Stimulated activated CD8-positive, alpha-beta memory T cell treated with anti-CD3 and anti-CD28 coated beads, Interleukin-12 subunit alpha, Interleukin-12 subunit beta, amount 100 ng/mL, for 4 hours (primary cell): ENCODE data around the gene DMGDH.
"Not testable (repeated sequence)": the region's sequence is repeated elsewhere in the genome, so short reads cannot be mapped to it uniquely, and the experiment has no call there.

Source experiments
- DNase-seq: peaks from one replicate; pipeline ENCODE4 v3.0.0-alpha.2; 2020; ENCODE audit warnings: low read depth

The DMGDH gene

DNA sequence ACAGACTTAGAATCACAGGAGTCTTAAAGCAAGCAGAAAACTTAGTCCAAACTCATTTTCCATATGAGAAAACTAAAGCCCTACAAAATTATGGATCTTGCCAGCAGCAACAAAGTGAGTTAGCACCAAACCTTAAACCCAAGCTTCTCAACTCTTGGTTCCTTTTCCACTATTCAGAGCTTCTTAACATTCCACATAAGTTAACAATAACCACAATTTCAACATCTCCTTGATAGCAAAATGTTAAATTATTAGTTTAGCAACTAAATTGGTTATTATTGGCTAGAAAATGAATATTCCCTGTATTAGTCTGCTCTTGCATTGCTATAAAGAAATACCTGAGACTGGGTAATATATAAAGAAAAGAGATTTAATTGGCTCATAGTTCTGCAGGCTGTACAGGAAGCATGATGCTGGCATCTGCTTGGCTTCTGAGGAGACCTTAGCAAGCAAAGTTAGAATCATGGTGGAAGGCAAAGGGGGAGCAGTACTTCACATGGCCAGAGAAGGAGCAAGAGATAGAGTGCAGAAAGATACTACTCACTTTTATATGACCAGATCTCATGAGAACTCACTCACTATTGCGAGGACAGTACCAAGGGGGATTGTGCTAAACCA is 58.1 kb downstream of the DMGDH start:
- no peak for DNase-seq

- DNase-seq = no peak
Observed at GRCh38 chr5:79008362-79008761, 61.1 kb downstream of the DMGDH start.

DNA sequence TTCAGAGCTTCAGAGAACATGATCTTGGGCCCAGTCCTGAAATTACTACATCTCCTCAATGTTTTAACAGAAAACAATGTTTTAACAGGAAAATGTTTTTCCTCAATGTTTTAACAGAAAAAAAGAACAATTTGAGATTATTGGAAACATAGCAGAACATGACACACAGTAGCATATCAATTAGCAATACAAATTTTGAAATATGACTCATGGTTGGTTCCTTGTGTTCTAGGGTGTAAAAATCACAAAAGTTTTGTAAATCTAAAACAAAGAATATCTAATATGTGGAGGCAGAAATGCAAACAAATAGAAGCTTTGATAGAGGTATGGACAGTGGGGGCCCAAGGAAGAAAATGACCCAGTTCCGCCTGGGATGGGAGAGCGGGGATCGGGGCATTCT is 61.6 kb downstream of the DMGDH start:
- no peak for DNase-seq

GRCh38 chr5:79005936-79006631 is 63.4 kb downstream of the DMGDH start:
- no peak for DNase-seq

GRCh38 chr5:79005151-79005550 is 64.3 kb downstream of the DMGDH start:
- no peak for DNase-seq

GRCh38 chr5:79002374-79002773 is 67.1 kb downstream of the DMGDH start:
- no peak for DNase-seq

DNA sequence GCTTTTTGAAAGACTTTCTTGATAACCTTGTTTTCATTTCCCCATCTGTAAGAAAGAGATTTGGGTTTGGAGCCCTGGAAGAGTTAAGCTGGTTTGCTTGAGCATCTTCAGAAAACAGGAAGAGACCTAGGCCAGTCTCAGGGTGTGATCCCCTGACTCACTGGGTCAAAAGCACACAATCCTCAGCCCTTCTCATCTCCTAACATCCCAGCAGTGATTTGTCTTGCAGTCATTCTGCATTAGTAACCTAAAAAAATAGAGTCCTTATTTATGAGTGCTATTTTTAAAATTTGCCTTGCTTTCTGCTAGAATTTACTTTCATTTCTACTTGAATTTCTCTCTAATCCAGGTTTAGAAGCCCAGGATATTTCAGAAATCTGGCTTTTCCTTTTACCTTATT is 68.0 kb downstream of the DMGDH start:
- no peak for DNase-seq

- no peak for DNase-seq
Observed at GRCh38 chr5:78997090-78997489, 72.4 kb downstream of the DMGDH start.

DNA sequence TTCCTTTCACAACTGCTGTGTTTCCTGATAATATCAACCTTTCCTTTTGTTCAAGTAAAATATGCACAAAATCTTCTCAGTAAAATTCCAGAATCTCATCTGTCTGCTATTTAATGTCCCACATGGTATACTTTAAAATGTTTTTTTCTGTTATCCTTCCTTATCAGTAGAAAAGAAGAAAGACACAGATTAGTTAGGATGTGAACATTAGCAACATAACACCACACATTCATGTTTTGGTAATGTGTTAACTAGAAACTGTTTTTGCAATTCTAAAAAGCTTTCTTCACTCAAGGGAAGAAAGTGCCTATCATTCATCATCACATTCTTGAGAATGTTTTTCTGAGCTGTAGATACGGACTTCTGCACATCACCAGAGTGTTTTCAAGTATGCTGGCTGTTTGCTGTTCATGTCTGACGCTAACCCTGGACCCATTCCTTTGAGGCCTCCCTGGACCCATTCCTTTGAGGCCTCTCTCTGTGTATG is 73.9 kb downstream of the DMGDH start:
- no peak for DNase-seq

- no peak for DNase-seq
Observed at GRCh38 chr5:78993165-78993564, 76.3 kb downstream of the DMGDH start.

GRCh38 chr5:78992146-78992545 is 77.3 kb downstream of the DMGDH start:
- DNase-seq = no peak

GRCh38 chr5:78989080-78989479 is 80.4 kb downstream of the DMGDH start:
- no peak for DNase-seq

DNA sequence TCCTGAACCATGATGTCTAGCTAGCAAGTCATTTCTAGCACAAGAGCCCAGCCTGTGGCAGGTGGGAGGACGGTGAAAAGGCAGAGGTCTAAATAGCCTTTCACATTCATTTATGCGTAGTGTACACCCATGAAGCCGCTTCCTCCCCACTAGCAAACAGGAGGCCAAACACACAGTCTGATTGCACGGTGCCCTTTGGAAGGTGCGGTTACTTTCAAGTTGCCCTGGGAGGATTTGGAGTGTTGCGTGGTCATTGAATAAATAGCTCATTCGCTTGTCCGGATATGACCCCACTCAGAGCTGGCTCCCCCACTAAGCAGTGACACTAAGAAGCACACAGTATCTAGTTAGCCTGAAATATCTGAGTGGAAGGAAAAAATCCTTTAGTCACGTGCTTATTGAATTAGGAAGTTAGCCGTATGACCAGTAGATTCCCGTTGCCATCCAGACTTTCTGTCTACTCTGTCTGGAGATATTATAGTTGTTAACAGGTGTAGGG is 83.7 kb downstream of the DMGDH start:
- DNase-seq = peak; percentile 22

- peak; percentile 40 for DNase-seq
Observed at GRCh38 chr5:78985116-78985724, 84.3 kb downstream of the DMGDH start, which contains the start of gene ARSB. Gene ARSB, minus strand, starts transcription at chr5:78985310. Its CDS starts 62 bp downstream, at chr5:78985248.

- DNase-seq = peak; percentile 77
Observed at GRCh38 chr5:78984439-78985115, 84.9 kb downstream of the DMGDH start.

GRCh38 chr5:78983601-78984438 is 85.7 kb downstream of the DMGDH start:
- no peak for DNase-seq

GRCh38 chr5:78983194-78983593 is 86.3 kb downstream of the DMGDH start:
- not testable (repeated sequence) for DNase-seq

- DNase-seq = no peak
Observed at GRCh38 chr5:78979909-78980308, 89.6 kb downstream of the DMGDH start.

- DNase-seq = no peak
Observed at GRCh38 chr5:78979117-78979742, 90.2 kb downstream of the DMGDH start.

GRCh38 chr5:78975035-78975434 is 94.4 kb downstream of the DMGDH start:
- no peak for DNase-seq

- no peak for DNase-seq
Observed at GRCh38 chr5:78974601-78975000, 94.9 kb downstream of the DMGDH start.
